Parathyroid adenoma (tissue), 2 donors: ENCODE data around the gene AKT3.

Experiments
- H2AFZ ChIP-seq: fragments of 300-600 bp; sonication (generic); one replicate; pipeline ENCODE4 v1.7.0; 2017; ENCODE audit warnings: antibody characterized with exemption, mild to moderate bottlenecking
- H3K27ac ChIP-seq: fragments of 300-600 bp; sonication (generic); one replicate; pipeline ENCODE4 v1.7.0; 2017
- H3K27me3 ChIP-seq: fragments of 300-600 bp; sonication (generic); one replicate; pipeline ENCODE4 v1.7.0; 2017; ENCODE audit warnings: low read length; ENCODE audit not compliant: control insufficient read depth, insufficient read depth
- H3K36me3 ChIP-seq: fragments of 300-600 bp; sonication (generic); one replicate; pipeline ENCODE4 v1.7.0; 2017; ENCODE audit warnings: low read length; ENCODE audit not compliant: control insufficient read depth, insufficient read depth
- H3K4me1 ChIP-seq: fragments of 300-600 bp; sonication (generic); one replicate; pipeline ENCODE4 v1.7.0; 2017; ENCODE audit warnings: control low read depth
- H3K4me2 ChIP-seq: fragments of 300-600 bp; sonication (generic); one replicate; pipeline ENCODE4 v1.7.0; 2017; ENCODE audit warnings: low read length
- H3K4me3 ChIP-seq: fragments of 300-600 bp; sonication (generic); one replicate; pipeline ENCODE4 v1.7.0; 2017; ENCODE audit warnings: low read depth, low read length
- H3K79me2 ChIP-seq: fragments of 300-600 bp; sonication (generic); one replicate; pipeline ENCODE4 v1.7.0; 2017; ENCODE audit warnings: control low read depth
- H3K9ac ChIP-seq: fragments of 300-600 bp; sonication (generic); one replicate; pipeline ENCODE4 v1.7.0; 2017; ENCODE audit warnings: mild to moderate bottlenecking
- H3K9me3 ChIP-seq: fragments of 300-600 bp; sonication (generic); one replicate; pipeline ENCODE4 v1.7.0; 2017; ENCODE audit warnings: low read length; ENCODE audit not compliant: control insufficient read depth
- TF ChIP-seq, protein P1 (sequence below): fragments of 300-600 bp; sonication (generic); IDR thresholded peaks from one replicate; pipeline ENCODE4 v1.7.0; 2017; ENCODE audit warnings: antibody characterized with exemption, mild to moderate bottlenecking
- donor health status: primary hyperparathyroidism.

The AKT3 gene

DNA sequence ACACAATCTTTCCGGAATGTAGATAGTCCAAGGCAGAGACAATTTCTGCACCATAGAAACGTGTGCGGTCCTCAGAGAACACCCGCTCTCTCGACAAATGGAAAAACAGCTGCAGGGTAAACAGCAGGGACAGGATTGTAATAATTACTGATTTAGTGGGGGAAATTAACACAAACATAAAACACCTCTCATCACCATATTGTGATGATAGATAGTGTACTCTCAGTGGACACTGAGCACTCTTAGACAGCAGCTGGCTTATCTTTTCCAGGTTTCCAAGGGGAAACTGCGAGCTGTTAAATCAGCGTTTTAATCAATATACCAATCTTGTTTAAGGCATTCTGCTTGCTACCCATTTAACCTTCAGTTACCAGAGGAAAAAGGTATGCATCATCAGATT is 277.1 kb downstream of the AKT3 start:
- Histone ChIP-seq H2AFZ (no peak overlapping the region), H3K4me3 (no peak overlapping the region), H3K36me3 (no peaks in the 10 kb centered on the region), H3K79me2 (no peaks in the 10 kb centered on the region), H3K9ac (no peak overlapping the region), H3K9me3 (no peaks in the 10 kb centered on the region), H3K4me1 (no peaks in the 10 kb centered on the region), H3K4me2 (no peak overlapping the region), H3K27me3 (no peaks in the 10 kb centered on the region), H3K27ac (no peak overlapping the region)
- TF ChIP-seq, protein P1, sequence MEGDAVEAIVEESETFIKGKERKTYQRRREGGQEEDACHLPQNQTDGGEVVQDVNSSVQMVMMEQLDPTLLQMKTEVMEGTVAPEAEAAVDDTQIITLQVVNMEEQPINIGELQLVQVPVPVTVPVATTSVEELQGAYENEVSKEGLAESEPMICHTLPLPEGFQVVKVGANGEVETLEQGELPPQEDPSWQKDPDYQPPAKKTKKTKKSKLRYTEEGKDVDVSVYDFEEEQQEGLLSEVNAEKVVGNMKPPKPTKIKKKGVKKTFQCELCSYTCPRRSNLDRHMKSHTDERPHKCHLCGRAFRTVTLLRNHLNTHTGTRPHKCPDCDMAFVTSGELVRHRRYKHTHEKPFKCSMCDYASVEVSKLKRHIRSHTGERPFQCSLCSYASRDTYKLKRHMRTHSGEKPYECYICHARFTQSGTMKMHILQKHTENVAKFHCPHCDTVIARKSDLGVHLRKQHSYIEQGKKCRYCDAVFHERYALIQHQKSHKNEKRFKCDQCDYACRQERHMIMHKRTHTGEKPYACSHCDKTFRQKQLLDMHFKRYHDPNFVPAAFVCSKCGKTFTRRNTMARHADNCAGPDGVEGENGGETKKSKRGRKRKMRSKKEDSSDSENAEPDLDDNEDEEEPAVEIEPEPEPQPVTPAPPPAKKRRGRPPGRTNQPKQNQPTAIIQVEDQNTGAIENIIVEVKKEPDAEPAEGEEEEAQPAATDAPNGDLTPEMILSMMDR = no peak

DNA sequence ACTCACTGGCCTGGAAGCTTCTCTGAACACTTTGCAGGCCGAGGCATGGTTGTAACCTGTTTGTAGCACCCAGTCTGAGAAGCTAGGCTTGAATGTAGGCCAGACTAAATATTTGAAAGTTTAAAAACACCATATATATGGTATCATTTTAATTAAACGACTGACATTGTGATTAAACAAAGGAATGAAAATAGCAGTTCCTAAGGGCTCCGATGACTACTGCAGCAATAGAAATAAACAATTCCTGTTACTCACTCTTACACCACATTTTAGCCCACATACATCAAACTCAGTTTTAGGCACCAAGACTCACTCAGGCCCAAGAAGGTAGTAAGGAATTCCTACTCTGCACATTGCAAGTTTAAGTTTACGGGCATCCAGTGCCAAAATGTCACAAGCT is 281.2 kb downstream of the AKT3 start:
- no peaks in the 10 kb centered on the region for H3K27me3 ChIP-seq
- H3K4me1 ChIP-seq = no peaks in the 10 kb centered on the region
- TF ChIP-seq, protein P1 = no peak
- H3K9me3 ChIP-seq = no peaks in the 10 kb centered on the region
- no peak overlapping the region for H3K27ac ChIP-seq
- no peak overlapping the region for H3K9ac ChIP-seq
- no peaks in the 10 kb centered on the region for H3K36me3 ChIP-seq
- no peak overlapping the region for H3K4me3 ChIP-seq
- H3K4me2 ChIP-seq = no peak overlapping the region
- H3K79me2 ChIP-seq = no peaks in the 10 kb centered on the region
- no peak overlapping the region for H2AFZ ChIP-seq

DNA sequence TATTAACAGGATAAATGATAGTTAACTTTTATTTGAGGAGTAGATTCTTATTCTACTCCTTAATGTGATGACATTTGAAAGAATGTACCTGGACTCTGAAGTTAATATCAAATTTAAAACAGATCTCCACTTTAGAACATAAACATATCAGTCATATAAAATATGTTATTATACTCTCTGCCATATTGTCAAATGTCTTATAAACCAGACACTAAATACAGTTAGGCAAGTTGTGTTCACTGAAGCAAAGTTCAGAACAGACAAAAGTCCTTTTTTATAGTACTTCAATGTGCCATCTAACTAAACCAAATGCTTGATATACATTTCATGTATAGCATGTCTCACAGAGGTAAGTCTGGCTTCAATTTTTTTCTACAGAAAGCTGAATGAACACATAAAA is 285.2 kb downstream of the AKT3 start:
- Histone ChIP-seq H3K4me3 (no peak overlapping the region), H3K4me1 (no peaks in the 10 kb centered on the region), H3K9ac (no peak overlapping the region), H3K4me2 (no peak overlapping the region), H3K27me3 (no peaks in the 10 kb centered on the region), H3K36me3 (no peaks in the 10 kb centered on the region), H2AFZ (no peak overlapping the region), H3K9me3 (no peaks in the 10 kb centered on the region), H3K79me2 (no peaks in the 10 kb centered on the region), H3K27ac (no peak overlapping the region)
- TF ChIP-seq, protein P1 = no peak

DNA sequence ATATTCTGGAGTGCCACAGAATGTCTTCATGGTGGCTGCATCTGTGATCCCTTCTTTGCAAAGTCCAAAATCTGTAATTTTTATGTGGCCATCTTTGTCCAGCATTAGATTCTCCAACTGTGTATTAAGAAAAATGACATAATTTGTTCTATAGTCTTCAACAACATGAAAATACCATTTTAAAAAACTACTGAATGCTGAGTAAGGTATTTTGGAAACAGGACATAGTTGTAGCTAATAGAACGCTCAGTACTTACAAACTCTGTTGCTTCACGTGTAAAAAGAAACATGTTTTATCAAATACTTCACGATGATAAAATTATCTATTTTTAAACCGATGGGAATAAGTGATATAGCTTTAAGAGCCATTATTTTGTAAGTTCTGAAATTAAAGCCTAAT is 286.3 kb downstream of the AKT3 start:
- Histone ChIP-seq H3K4me2 (no peak overlapping the region), H2AFZ (no peak overlapping the region), H3K27ac (no peak overlapping the region), H3K79me2 (no peaks in the 10 kb centered on the region), H3K36me3 (no peaks in the 10 kb centered on the region), H3K9me3 (no peaks in the 10 kb centered on the region), H3K27me3 (no peaks in the 10 kb centered on the region), H3K4me3 (no peak overlapping the region), H3K4me1 (no peaks in the 10 kb centered on the region), H3K9ac (no peak overlapping the region)
- TF ChIP-seq, protein P1 = no peak

DNA sequence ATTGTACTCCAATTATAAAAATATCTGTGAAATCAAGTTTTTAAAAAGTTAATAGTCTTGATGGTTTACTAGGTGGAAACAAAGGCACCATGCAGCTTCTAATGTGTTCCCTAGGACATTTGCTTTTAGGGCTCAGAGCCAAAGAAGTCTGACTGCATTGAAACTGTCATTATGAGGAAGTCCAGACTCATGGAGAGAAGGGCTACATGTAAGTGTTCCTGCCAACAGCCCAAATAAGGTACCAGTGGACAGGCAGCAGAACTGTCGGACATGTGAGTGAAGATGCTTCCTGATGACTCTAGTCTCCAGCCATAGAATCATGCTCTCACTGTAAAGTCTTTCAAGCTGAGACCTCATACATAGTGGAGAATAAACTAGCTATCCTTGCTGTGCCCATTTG is 287.6 kb downstream of the AKT3 start:
- no peaks in the 10 kb centered on the region for H3K4me1 ChIP-seq
- no peaks in the 10 kb centered on the region for H3K27me3 ChIP-seq
- no peak overlapping the region for H3K4me3 ChIP-seq
- no peaks in the 10 kb centered on the region for H3K79me2 ChIP-seq
- TF ChIP-seq, protein P1 = no peak
- H3K4me2 ChIP-seq = no peak overlapping the region
- no peaks in the 10 kb centered on the region for H3K36me3 ChIP-seq
- no peak overlapping the region for H3K9ac ChIP-seq
- no peak overlapping the region for H3K27ac ChIP-seq
- no peak overlapping the region for H2AFZ ChIP-seq
- no peaks in the 10 kb centered on the region for H3K9me3 ChIP-seq
